ENCODE results near the gene PRSS48. TPM values are rescaled to one million over a fixed set of nuclear protein-coding genes. Genes with fewer than 3 reads are reported as not detected.
A peak's percentile ranks its signal among the peaks of the same experiment; 100 is the strongest.

PRSS48 gene
- total and polyA plus RNA-seq, 2 of the 4 experiments (the other 2 are of a cell fraction): not detected

GRCh38 chr4:151325111-151325948, 48.4 kb downstream of the PRSS48 start, which contains the start of gene SH3D19 (continued):
- TF ChIP-seq, protein P1, sequence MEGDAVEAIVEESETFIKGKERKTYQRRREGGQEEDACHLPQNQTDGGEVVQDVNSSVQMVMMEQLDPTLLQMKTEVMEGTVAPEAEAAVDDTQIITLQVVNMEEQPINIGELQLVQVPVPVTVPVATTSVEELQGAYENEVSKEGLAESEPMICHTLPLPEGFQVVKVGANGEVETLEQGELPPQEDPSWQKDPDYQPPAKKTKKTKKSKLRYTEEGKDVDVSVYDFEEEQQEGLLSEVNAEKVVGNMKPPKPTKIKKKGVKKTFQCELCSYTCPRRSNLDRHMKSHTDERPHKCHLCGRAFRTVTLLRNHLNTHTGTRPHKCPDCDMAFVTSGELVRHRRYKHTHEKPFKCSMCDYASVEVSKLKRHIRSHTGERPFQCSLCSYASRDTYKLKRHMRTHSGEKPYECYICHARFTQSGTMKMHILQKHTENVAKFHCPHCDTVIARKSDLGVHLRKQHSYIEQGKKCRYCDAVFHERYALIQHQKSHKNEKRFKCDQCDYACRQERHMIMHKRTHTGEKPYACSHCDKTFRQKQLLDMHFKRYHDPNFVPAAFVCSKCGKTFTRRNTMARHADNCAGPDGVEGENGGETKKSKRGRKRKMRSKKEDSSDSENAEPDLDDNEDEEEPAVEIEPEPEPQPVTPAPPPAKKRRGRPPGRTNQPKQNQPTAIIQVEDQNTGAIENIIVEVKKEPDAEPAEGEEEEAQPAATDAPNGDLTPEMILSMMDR (conservative IDR thresholded peaks at IDR 0.05; ENCODE audit: low read depth, low read length): no peak

DNA sequence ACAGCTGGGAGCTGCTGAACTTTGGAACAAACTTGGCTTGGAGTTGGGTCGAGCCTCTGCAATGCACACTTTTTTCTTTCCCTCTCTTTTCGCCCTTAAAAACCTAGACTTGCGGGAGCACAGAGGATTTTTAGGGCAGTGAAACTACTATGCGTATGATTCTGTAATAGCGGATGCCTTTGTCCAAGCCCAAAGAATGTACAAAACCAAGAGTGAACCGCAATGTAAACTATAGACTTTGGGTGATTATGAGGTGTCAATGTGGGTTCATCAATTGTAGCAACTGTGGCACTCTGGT, 48.9 kb downstream of the PRSS48 start:
- Histone ChIP-seq H2BK20ac (ENCODE audit: low read depth, low read length) (no peak overlapping the region), H2BK120ac (ENCODE audit: low read depth, low read length) (no peak overlapping the region), H3K23ac (ENCODE audit: low read depth, low read length) (peak overlapping the region; percentile 48; the same call in 1 of the 2 replicates), H3K4me1 (ENCODE audit: control insufficient read depth, insufficient read depth, low read length) (no peaks in the 10 kb centered on the region), H3K14ac (replicated peaks; ENCODE audit: low read depth, low read length) (peak overlapping the region; percentile 46; the same call in 1 of the 2 replicates), H2AK9ac (replicated peaks; ENCODE audit: low read depth, low read length, poor library complexity) (no peak overlapping the region), H3K4me3 (ENCODE audit: insufficient read depth, low read depth, low read length) (peak overlapping the region; percentile 53), H3K9me3 (ENCODE audit: control insufficient read depth, insufficient read depth, low read length) (no peaks in the 10 kb centered on the region), H4K5ac (ENCODE audit: low read depth, low read length) (no peak overlapping the region), H3K4me2 (ENCODE audit: low read depth, low read length) (peak overlapping the region; percentile 80), H3K79me1 (ENCODE audit: low read depth in 1 of 2, low read length in 2 of 2) (0 out of 4 replicates have a peak, but pooled peaks cover 0 to 3% of the 10 kb centered on the region in 2 experiments), H2BK5ac (ENCODE audit: low read depth, low read length, poor library complexity, severe bottlenecking) (no peak overlapping the region), H4K20me1 (ENCODE audit: insufficient read depth, low read length) (no peaks in the 10 kb centered on the region), H2BK15ac (ENCODE audit: low read depth, low read length) (0 out of 3 replicates have a peak overlapping the region, but pooled peaks have one; percentile 2), H3K18ac (ENCODE audit: low read depth, low read length) (no peak overlapping the region), H3K4ac (ENCODE audit: low read depth, low read length) (peak overlapping the region; percentile 19; the same call in 1 of the 2 replicates), H4K91ac (ENCODE audit: insufficient read depth, low read depth, low read length) (no peak overlapping the region), H4K8ac (ENCODE audit: low read depth in 2 of 2, low read length in 2 of 2) (peak overlapping the region in 1 of 2 experiments; percentile 4; a peak in 1 of 4 replicates), H3K56ac (ENCODE audit: extremely low read depth, insufficient read depth, low read length) (no peak overlapping the region), H3K27ac (ENCODE audit: insufficient read depth, low read length) (no peak overlapping the region), H2AFZ (replicated peaks; ENCODE audit: low read length, poor library complexity) (peak overlapping the region; percentile 81), H2AK5ac (ENCODE audit: low read depth, low read length) (no peak overlapping the region), H3K27me3 (ENCODE audit: control insufficient read depth, insufficient read depth, low read length) (no peaks in the 10 kb centered on the region; the same call in 1 of the 2 replicates), H3K9me1 (ENCODE audit: insufficient read depth, low read length) (no peaks in the 10 kb centered on the region), H3K9ac (ENCODE audit: low read depth, low read length) (peak overlapping the region; percentile 12), H3K36me3 (ENCODE audit: control insufficient read depth, insufficient read depth, low read length) (no peaks in the 10 kb centered on the region)
- ChIA-PET POLR2A (ENCODE audit: unreplicated experiment) (no interaction called here), CTCF (no interaction called here)
- in situ Hi-C loops (cut with MboI; ENCODE audit: low sequenced_read_pairs) (no loop called here), intact Hi-C loops (cut with micrococcal nuclease) (loop anchor here (10.0 kb wide), 1 partner anchor 151 kb away; no protein-coding TSS in a partner anchor), dilution Hi-C loops (cut with HindIII; ENCODE audit: low sequenced_read_pairs, unreplicated experiment) (no loop called here)
- DNase-seq (no peak), ATAC-seq (ENCODE audit: low read depth) (no peak)
- BruUV-seq (replicated peaks): no TSS peak
- WGBS, 2 experiments (ENCODE audit: extremely low coverage in 2 of 2, insufficient read length in 1 of 2): 35% methylated on average over 3 of the region's 6 CpGs; no CpG with 5 or more reads in 1 of the 2 experiments
- TF ChIP-seq CEBPB (IDR thresholded peaks at IDR 0.05; ENCODE audit: low read depth, low read length): no peak
- no peak for TF ChIP-seq SMC3 (IDR thresholded peaks at IDR 0.05; ENCODE audit: low read depth, low read length)
- TF ChIP-seq MAZ (IDR thresholded peaks at IDR 0.05; ENCODE audit: borderline replicate concordance, low read depth, low read length): no peak
- TF ChIP-seq, protein P2, sequence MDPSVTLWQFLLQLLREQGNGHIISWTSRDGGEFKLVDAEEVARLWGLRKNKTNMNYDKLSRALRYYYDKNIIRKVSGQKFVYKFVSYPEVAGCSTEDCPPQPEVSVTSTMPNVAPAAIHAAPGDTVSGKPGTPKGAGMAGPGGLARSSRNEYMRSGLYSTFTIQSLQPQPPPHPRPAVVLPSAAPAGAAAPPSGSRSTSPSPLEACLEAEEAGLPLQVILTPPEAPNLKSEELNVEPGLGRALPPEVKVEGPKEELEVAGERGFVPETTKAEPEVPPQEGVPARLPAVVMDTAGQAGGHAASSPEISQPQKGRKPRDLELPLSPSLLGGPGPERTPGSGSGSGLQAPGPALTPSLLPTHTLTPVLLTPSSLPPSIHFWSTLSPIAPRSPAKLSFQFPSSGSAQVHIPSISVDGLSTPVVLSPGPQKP (IDR thresholded peaks at IDR 0.05; ENCODE audit: borderline replicate concordance, low read depth, low read length): no peak
- no peak for TF ChIP-seq MAFK (IDR thresholded peaks at IDR 0.05; ENCODE audit: low read depth, low read length)
- no peak for TF ChIP-seq CHD1 (IDR thresholded peaks at IDR 0.05; ENCODE audit: low read depth, low read length)
- TF ChIP-seq RAD21 (IDR thresholded peaks at IDR 0.05; ENCODE audit: low read length): no peak
- TF ChIP-seq POLR2A (IDR thresholded peaks at IDR 0.05; ENCODE audit: low read depth, low read length): no peak
- no peak for TF ChIP-seq RFX5 (IDR thresholded peaks at IDR 0.05; ENCODE audit: low read depth, low read length)
- no peak for TF ChIP-seq FOS (IDR thresholded peaks at IDR 0.05; ENCODE audit: low read depth, low read length)
- no peak for TF ChIP-seq MXI1 (IDR thresholded peaks at IDR 0.05; ENCODE audit: borderline replicate concordance, low read depth, low read length)

All from IMR-90 (cell line).